ENCODE data around the gene SUN5. TPM values are rescaled to one million over a fixed set of nuclear protein-coding genes. Genes with fewer than 3 reads are reported as not detected.
A peak's percentile ranks its signal among the peaks of the same experiment; 100 is the strongest.

The SUN5 gene
- total and polyA plus RNA-seq, 9 donors = not detected

- Histone ChIP-seq H3K9me3 (replicated peaks; ENCODE audit: control insufficient read depth, low read depth, low read length) (no peaks in the 10 kb centered on the region), H3K4me1 (ENCODE audit: control insufficient read depth, insufficient read depth, low read length) (peaks cover 11% of the 10 kb centered on the region), H3K27ac (ENCODE audit: low read length) (no peak overlapping the region), H3K36me3 (ENCODE audit: control insufficient read depth, insufficient read depth, low read length) (no peaks in the 10 kb centered on the region), H3K4me3 (ENCODE audit: low read length) (no peak overlapping the region), H3K27me3 (ENCODE audit: control insufficient read depth, insufficient read depth, low read length) (no peaks in the 10 kb centered on the region)
- 91% methylated on average over 8 of the region's 12 CpGs for WGBS (ENCODE audit: insufficient coverage)
- no peak for DNase-seq
These were observed 20.6 kb downstream of the SUN5 start for GRCh38 chr20:32983459-32984112.

DNA sequence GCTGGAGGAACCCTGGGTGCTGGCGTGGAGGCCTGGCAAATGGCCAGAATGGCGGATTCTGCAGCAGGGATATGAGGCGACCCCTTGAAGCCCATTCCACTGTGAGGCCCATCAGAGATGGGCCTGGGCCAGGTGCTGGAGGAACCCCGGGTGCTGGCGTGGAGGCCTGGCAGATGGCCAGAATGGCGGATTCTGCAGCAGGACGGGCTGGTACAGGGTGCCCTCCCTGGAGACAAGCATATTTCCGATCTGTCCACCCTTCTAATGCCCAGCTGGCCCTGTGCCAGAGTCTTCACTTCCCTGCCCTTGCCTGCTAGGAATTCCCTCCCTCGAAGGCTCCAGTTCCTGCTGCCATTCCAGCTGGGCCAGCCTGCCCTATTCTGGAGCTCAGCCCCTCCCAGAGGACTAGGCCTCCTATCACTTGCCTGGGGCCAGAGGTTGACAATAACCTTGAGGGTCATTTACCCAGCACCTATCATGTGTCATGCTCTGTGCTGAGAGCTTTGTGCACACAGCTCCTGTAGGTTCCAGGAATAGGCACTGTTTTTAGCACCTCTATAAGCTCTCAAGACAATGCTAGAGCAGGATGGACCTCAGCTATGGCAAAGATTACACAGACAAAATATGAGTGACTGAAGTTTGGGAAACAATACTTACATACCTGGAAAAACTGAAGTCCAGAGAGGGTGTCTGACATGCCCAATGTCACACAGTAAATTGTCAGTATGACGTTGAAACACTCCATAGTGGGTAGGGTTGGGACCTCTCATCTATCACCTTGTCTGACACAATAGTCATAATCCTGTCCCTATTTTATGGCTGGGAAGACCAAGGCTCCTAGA lies 21.4 kb downstream of the SUN5 start:
- 48% methylated on average over 8 of the region's 10 CpGs for WGBS (ENCODE audit: insufficient coverage)
- peak; percentile 59 for DNase-seq
- no peaks in the 10 kb centered on the region for H3K9me3 ChIP-seq (replicated peaks; ENCODE audit: control insufficient read depth, low read depth, low read length)
- no peaks in the 10 kb centered on the region for H3K27me3 ChIP-seq (ENCODE audit: control insufficient read depth, insufficient read depth, low read length)
- no peak overlapping the region for H3K27ac ChIP-seq (ENCODE audit: low read length)
- peaks cover 11% of the 10 kb centered on the region for H3K4me1 ChIP-seq (ENCODE audit: control insufficient read depth, insufficient read depth, low read length)
- no peak overlapping the region for H3K4me3 ChIP-seq (ENCODE audit: low read length)
- no peaks in the 10 kb centered on the region for H3K36me3 ChIP-seq (ENCODE audit: control insufficient read depth, insufficient read depth, low read length)

DNA sequence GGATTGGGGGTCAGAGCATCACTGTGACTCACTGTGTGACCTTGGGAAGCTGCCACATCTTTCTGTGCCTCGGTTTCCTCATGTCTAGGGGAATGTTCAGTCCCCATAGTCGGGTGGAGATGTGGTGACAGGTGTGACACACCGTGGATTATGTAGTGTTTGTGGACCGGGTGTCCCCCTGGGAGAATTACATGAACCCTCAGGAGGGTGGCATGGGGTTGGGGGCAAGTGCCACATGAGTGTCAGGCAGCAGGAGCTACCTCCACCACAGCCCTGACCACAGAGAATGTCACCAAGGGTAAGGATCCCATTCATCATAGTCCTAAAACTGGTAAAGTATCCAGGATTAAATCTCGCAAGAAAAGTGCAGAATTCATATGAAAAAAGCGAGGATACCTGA lies 23.2 kb downstream of the SUN5 start:
- Histone ChIP-seq H3K36me3 (ENCODE audit: control insufficient read depth, insufficient read depth, low read length) (no peaks in the 10 kb centered on the region), H3K9me3 (replicated peaks; ENCODE audit: control insufficient read depth, low read depth, low read length) (no peaks in the 10 kb centered on the region), H3K4me3 (ENCODE audit: low read length) (no peak overlapping the region), H3K27me3 (ENCODE audit: control insufficient read depth, insufficient read depth, low read length) (no peaks in the 10 kb centered on the region), H3K4me1 (ENCODE audit: control insufficient read depth, insufficient read depth, low read length) (peaks cover 11% of the 10 kb centered on the region), H3K27ac (ENCODE audit: low read length) (no peak overlapping the region)
- DNase-seq = no peak
- WGBS (ENCODE audit: insufficient coverage) = 62% methylated on average over 3 of the region's 6 CpGs

GRCh38 chr20:32980131-32980941 lies 23.9 kb downstream of the SUN5 start:
- Histone ChIP-seq H3K4me3 (ENCODE audit: low read length) (no peak overlapping the region), H3K27me3 (ENCODE audit: control insufficient read depth, insufficient read depth, low read length) (no peaks in the 10 kb centered on the region), H3K27ac (ENCODE audit: low read length) (no peak overlapping the region), H3K36me3 (ENCODE audit: control insufficient read depth, insufficient read depth, low read length) (no peaks in the 10 kb centered on the region), H3K4me1 (ENCODE audit: control insufficient read depth, insufficient read depth, low read length) (peaks cover 11% of the 10 kb centered on the region), H3K9me3 (replicated peaks; ENCODE audit: control insufficient read depth, low read depth, low read length) (no peaks in the 10 kb centered on the region)
- WGBS (ENCODE audit: insufficient coverage) = 81% methylated on average over 9 of the region's 19 CpGs
- DNase-seq = peak; percentile 15

- Histone ChIP-seq H3K36me3 (ENCODE audit: control insufficient read depth, insufficient read depth, low read length) (no peaks in the 10 kb centered on the region), H3K4me3 (ENCODE audit: low read length) (no peak overlapping the region), H3K9me3 (replicated peaks; ENCODE audit: control insufficient read depth, low read depth, low read length) (no peaks in the 10 kb centered on the region), H3K27me3 (ENCODE audit: control insufficient read depth, insufficient read depth, low read length) (no peaks in the 10 kb centered on the region), H3K27ac (ENCODE audit: low read length) (no peak overlapping the region), H3K4me1 (ENCODE audit: control insufficient read depth, insufficient read depth, low read length) (peaks cover 11% of the 10 kb centered on the region)
- no peak for DNase-seq
- WGBS (ENCODE audit: insufficient coverage) = 80% methylated on average over 6 of the region's 9 CpGs
These were observed 24.8 kb downstream of the SUN5 start for GRCh38 chr20:32979201-32979998.

DNA sequence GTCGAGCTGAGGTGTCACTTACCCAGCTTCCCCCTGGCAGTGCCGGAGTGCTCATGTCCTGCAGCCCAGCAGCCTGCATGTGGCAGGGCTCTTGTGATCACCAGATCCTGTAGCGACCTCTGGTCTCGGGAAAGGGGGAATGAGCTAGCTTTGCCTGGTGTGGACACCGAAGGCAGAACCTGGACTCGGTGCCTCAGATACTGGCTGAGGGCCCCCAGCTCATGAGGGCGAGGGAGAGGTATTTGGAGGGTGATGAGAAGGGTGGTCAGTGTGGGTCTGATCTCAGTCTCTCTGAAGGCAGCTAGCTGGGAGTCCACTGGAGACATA lies 26.3 kb downstream of the SUN5 start:
- no peaks in the 10 kb centered on the region for H3K27me3 ChIP-seq (ENCODE audit: control insufficient read depth, insufficient read depth, low read length)
- H3K9me3 ChIP-seq (replicated peaks; ENCODE audit: control insufficient read depth, low read depth, low read length) = no peaks in the 10 kb centered on the region
- no peak for DNase-seq
- no peak overlapping the region for H3K27ac ChIP-seq (ENCODE audit: low read length)
- H3K4me1 ChIP-seq (ENCODE audit: control insufficient read depth, insufficient read depth, low read length) = peaks cover 11% of the 10 kb centered on the region
- no peak overlapping the region for H3K4me3 ChIP-seq (ENCODE audit: low read length)
- 66% methylated on average over 6 of the region's 7 CpGs for WGBS (ENCODE audit: insufficient coverage)
- no peaks in the 10 kb centered on the region for H3K36me3 ChIP-seq (ENCODE audit: control insufficient read depth, insufficient read depth, low read length)

DNA sequence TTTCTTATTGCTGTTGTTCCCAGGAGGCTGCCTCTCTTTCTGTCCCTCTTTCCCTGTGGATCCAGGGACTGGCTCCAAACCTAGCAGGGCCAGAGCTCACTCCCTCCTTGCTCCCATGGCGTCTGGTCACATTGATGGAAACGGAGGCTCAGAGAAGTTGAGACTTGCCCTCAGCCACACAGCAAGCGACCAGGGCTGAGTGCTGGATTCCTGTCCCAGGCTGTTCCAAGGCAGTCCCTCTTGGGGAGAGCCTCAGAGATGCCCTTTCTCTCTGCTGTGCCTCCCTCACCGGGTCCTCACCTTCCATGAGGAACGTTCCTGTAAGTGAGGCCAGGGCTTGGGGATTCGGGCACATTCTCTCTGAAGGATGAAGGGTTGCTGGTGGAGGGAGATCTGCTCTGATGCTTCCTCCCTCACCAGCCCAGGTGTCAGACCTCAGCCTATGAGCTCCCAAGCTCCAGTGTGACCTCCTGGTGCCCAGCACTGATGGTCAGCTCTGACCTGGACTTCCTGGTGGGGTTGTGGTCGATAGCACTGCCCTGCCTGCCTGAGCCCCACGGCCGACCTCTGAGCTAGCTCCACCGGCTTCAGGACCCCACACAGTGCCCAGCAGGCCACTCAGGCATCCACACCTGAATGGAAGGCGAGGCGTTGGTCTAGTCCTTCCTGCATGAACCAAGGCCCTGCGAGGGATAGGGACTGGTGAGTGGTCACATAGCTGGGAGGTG lies 26.8 kb downstream of the SUN5 start:
- H3K36me3 ChIP-seq (ENCODE audit: control insufficient read depth, insufficient read depth, low read length) = no peaks in the 10 kb centered on the region
- no peak for DNase-seq
- no peak overlapping the region for H3K4me3 ChIP-seq (ENCODE audit: low read length)
- H3K27me3 ChIP-seq (ENCODE audit: control insufficient read depth, insufficient read depth, low read length) = no peaks in the 10 kb centered on the region
- H3K27ac ChIP-seq (ENCODE audit: low read length) = no peak overlapping the region
- WGBS (ENCODE audit: insufficient coverage) = 86% methylated on average over 10 of the region's 13 CpGs
- H3K9me3 ChIP-seq (replicated peaks; ENCODE audit: control insufficient read depth, low read depth, low read length) = no peaks in the 10 kb centered on the region
- H3K4me1 ChIP-seq (ENCODE audit: control insufficient read depth, insufficient read depth, low read length) = peaks cover 7% of the 10 kb centered on the region

DNA sequence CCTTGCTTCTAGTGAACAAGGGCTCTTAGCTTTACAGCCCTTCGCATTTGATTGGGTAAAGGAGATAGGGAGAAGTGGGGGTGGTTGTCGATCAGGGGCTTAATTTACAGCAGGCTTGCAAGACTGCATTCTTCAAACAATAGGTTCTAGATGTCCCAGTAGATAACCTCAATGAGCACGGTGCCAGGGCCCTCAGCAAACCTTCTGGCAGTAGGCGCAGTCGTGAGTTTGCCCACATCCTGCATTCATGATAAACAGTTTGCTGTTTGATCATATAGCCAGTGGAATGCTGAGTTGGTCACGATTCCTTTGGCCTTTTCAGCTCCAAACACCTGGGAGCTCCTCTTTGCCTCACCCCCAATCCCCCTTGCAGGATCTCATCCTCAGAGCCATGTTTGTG lies 27.5 kb downstream of the SUN5 start:
- no peaks in the 10 kb centered on the region for H3K27me3 ChIP-seq (ENCODE audit: control insufficient read depth, insufficient read depth, low read length)
- no peak overlapping the region for H3K27ac ChIP-seq (ENCODE audit: low read length)
- DNase-seq = no peak
- WGBS (ENCODE audit: insufficient coverage) = 83% methylated on average over 4 of the region's 6 CpGs
- no peak overlapping the region for H3K4me3 ChIP-seq (ENCODE audit: low read length)
- H3K36me3 ChIP-seq (ENCODE audit: control insufficient read depth, insufficient read depth, low read length) = no peaks in the 10 kb centered on the region
- no peaks in the 10 kb centered on the region for H3K9me3 ChIP-seq (replicated peaks; ENCODE audit: control insufficient read depth, low read depth, low read length)
- H3K4me1 ChIP-seq (ENCODE audit: control insufficient read depth, insufficient read depth, low read length) = peaks cover 7% of the 10 kb centered on the region
